Osteocyte (in vitro differentiated cells): ENCODE measurements around the gene TTC7B. TPM values are rescaled to one million over a fixed set of nuclear protein-coding genes. Genes with fewer than 3 reads are reported as not detected.

ENCODE experiments used
- DNase-seq: peaks from one replicate; pipeline ENCODE4 v3.0.0; 2021; ENCODE audit warnings: mixed read lengths; ENCODE audit not compliant: unreplicated experiment; ENCODE audit errors: extremely low spot score
- H3K27ac Mint-ChIP-seq: one replicate; pipeline ENCODE4 v1.8.0; 2021; ENCODE audit warnings: mild to moderate bottlenecking, mixed read lengths; ENCODE audit not compliant: unreplicated experiment
- H3K27me3 Mint-ChIP-seq: one replicate; pipeline ENCODE4 v1.8.0; 2021; ENCODE audit warnings: mixed read lengths; ENCODE audit not compliant: unreplicated experiment
- H3K36me3 Mint-ChIP-seq: one replicate; pipeline ENCODE4 v1.8.0; 2021; ENCODE audit warnings: mixed read lengths; ENCODE audit not compliant: unreplicated experiment
- H3K4me1 Mint-ChIP-seq: one replicate; pipeline ENCODE4 v1.8.0; 2021; ENCODE audit warnings: mixed read lengths; ENCODE audit not compliant: unreplicated experiment
- H3K4me3 Mint-ChIP-seq: one replicate; pipeline ENCODE4 v1.8.0; 2021; ENCODE audit warnings: mild to moderate bottlenecking, moderate library complexity, mixed read lengths; ENCODE audit not compliant: unreplicated experiment
- H3K9me3 Mint-ChIP-seq: one replicate; pipeline ENCODE4 v1.8.0; 2021; ENCODE audit warnings: mixed read lengths; ENCODE audit not compliant: unreplicated experiment
- total RNA-seq: library from RNA; stranded (reverse); gene quantifications from 2 replicates; pipeline ENCODE4 v1.2.1, GENCODE V29; 2021
- TF ChIP-seq, protein P1 (sequence below): fragments of 200-600 bp; sonication (generic); IDR thresholded peaks from 2 replicates; pipeline ENCODE4 v1.5.0; 2021; ENCODE audit warnings: antibody characterized with exemption, mild to moderate bottlenecking, moderate library complexity

The TTC7B gene
- total RNA-seq, 1 donor from 2014 or later, result 43.2 TPM

DNA sequence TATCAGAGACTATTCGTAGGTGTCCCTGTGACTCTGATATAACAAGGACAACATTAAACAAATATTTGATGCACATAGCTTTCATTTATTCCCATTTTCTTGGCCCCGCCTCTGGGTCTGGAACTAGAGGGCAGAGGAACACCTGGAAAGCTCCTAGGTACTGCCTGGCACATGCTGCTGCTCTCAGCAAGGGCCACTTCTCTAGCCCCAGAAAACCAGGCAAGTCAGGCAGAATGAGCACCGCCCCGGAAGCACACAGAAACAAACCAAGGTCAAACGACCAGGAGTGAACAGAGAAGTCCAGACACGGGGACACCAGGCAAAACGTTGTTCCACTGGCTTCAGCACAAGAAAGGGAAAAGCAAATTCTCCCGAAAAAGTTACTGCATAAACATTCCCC, 76.1 kb downstream of the TTC7B start:
- no peaks in the 10 kb centered on the region for H3K9me3 Mint-ChIP-seq
- no peaks in the 10 kb centered on the region for H3K36me3 Mint-ChIP-seq
- H3K4me1 Mint-ChIP-seq, result peaks cover 7% of the 10 kb centered on the region
- H3K27ac Mint-ChIP-seq, result no peak overlapping the region
- TF ChIP-seq, protein P1, sequence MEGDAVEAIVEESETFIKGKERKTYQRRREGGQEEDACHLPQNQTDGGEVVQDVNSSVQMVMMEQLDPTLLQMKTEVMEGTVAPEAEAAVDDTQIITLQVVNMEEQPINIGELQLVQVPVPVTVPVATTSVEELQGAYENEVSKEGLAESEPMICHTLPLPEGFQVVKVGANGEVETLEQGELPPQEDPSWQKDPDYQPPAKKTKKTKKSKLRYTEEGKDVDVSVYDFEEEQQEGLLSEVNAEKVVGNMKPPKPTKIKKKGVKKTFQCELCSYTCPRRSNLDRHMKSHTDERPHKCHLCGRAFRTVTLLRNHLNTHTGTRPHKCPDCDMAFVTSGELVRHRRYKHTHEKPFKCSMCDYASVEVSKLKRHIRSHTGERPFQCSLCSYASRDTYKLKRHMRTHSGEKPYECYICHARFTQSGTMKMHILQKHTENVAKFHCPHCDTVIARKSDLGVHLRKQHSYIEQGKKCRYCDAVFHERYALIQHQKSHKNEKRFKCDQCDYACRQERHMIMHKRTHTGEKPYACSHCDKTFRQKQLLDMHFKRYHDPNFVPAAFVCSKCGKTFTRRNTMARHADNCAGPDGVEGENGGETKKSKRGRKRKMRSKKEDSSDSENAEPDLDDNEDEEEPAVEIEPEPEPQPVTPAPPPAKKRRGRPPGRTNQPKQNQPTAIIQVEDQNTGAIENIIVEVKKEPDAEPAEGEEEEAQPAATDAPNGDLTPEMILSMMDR, result no peak
- H3K27me3 Mint-ChIP-seq, result no peaks in the 10 kb centered on the region
- peak; percentile 57 for DNase-seq
- H3K4me3 Mint-ChIP-seq, result no peak overlapping the region

DNA sequence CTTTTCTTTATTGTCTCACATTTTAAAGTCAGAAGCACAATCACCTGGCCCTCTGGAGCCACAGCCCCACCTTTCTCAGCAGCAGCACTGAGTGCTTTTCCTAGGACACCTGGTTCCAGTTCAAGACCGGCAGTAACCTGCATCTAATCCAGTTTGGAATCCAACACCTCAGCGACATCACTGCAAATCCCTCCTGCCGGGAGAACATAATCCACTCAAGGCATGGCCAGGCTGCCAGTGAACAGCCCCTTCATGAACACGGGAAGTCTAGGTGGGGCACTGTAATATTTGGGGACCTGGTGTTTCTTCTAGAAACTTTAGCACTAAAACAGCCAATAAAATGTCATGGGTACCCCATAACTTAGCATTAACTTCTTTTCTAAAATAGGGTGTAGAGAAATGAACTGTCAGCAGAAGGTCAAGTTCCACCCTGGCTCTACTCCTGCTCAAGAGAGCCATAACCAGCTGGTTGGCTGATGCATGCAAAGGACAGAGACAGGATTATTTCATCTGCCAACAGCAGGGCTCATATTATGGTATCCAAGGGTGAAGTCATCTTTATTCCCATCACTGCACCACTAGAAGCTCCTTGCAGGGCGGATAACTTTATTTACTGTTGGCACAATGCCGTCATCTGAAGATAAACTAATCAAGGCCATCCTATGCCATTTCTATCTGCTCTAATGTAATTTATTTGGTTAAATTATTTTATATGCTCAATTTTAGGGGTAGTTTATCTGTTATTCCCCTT, 76.7 kb downstream of the TTC7B start:
- Mint-ChIP-seq H3K4me1 (peaks cover 7% of the 10 kb centered on the region), H3K27ac (no peak overlapping the region), H3K9me3 (no peaks in the 10 kb centered on the region), H3K27me3 (no peaks in the 10 kb centered on the region), H3K4me3 (no peak overlapping the region), H3K36me3 (no peaks in the 10 kb centered on the region)
- peak; percentile 40 for DNase-seq
- TF ChIP-seq, protein P1, result no peak

DNA sequence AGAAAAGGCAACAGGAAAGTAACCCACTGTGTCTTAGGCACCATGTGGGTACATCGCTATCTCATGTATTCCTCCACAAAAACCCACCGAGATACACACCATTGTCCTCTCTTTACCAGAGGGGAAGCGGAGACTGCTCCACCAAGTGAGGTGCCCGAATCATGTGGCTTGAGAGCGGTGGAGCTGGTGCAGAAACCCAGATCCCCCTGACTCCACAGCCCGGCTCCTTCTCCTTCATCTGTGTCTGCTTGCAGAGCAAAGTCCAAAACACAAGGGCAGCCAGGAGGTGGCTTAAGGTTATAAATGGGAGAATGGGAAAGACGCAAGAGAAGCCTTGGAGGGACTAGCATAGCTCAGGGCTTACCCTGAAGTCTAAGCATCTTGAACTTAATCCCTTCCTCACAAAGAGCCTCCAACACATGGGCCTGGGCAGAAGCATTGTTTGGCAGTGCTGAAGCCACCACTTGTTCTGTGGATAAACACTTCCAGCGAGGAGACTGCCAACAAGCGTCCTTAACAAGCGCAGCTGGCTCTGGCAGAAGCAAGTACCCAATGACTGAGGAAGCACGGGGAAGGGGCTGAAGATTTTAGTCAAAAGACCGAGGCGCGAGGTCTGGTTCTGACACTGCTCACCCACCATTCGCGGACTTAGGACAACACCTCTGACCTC, 83.0 kb downstream of the TTC7B start:
- no peaks in the 10 kb centered on the region for H3K9me3 Mint-ChIP-seq
- H3K27me3 Mint-ChIP-seq, result no peaks in the 10 kb centered on the region
- H3K36me3 Mint-ChIP-seq, result peaks cover 3% of the 10 kb centered on the region
- no peak overlapping the region for H3K27ac Mint-ChIP-seq
- no peaks in the 10 kb centered on the region for H3K4me1 Mint-ChIP-seq
- no peak overlapping the region for H3K4me3 Mint-ChIP-seq
- TF ChIP-seq, protein P1, result no peak
- DNase-seq, result peak; percentile 48

DNA sequence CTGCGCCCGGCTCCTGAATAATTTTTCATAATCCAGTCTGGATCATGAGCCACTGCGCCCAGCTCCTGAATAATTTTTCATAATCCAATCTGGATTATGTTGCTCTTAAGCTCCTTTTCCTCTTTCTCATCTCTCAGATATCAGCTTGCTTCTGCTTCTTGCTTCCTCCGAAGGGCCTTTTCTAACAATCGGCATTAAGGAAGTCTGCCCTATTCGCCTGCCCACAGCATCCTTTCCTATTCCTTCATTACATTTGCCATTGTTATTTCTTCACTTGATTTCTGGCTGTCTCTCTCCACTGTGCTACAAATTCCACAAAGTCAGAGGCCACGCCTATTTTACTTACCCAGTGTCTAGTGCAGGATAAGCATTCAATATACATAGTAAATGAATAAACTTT, 83.5 kb downstream of the TTC7B start:
- no peak overlapping the region for H3K27ac Mint-ChIP-seq
- H3K27me3 Mint-ChIP-seq, result no peaks in the 10 kb centered on the region
- no peak for DNase-seq
- no peak overlapping the region for H3K4me3 Mint-ChIP-seq
- no peaks in the 10 kb centered on the region for H3K9me3 Mint-ChIP-seq
- TF ChIP-seq, protein P1, result no peak
- peaks cover 3% of the 10 kb centered on the region for H3K36me3 Mint-ChIP-seq
- H3K4me1 Mint-ChIP-seq, result no peaks in the 10 kb centered on the region

DNA sequence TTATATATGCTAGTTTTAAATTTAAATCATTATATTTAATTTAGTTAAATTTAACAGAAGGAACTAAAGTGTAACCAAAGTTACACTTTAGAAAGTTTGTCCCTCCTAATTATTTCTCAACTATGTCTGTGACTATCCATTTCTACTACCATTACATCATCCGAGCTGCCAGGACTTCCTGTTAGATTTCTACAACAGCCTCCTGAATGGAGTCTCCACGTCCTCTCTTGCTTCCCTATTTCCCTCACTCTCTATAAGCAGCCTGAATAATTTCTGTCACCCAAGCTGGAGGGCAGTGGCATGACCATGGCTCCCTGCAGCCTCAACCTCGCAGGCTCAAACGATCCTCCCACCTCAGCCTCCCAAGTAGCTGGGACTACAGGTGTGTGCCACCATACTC, 84.1 kb downstream of the TTC7B start:
- Mint-ChIP-seq H3K9me3 (no peaks in the 10 kb centered on the region), H3K36me3 (peaks cover 3% of the 10 kb centered on the region), H3K4me3 (no peak overlapping the region), H3K4me1 (no peaks in the 10 kb centered on the region), H3K27me3 (no peaks in the 10 kb centered on the region), H3K27ac (no peak overlapping the region)
- TF ChIP-seq, protein P1, result no peak
- DNase-seq, result no peak
